ENCODE measurements around the gene CADPS2.

Gene CADPS2

GRCh38 chr7:122766593-122766992 lies 119.7 kb downstream of the CADPS2 start:
- DNase-seq: no peak

GRCh38 chr7:122764902-122765301 lies 121.4 kb downstream of the CADPS2 start:
- no peak for DNase-seq

DNA sequence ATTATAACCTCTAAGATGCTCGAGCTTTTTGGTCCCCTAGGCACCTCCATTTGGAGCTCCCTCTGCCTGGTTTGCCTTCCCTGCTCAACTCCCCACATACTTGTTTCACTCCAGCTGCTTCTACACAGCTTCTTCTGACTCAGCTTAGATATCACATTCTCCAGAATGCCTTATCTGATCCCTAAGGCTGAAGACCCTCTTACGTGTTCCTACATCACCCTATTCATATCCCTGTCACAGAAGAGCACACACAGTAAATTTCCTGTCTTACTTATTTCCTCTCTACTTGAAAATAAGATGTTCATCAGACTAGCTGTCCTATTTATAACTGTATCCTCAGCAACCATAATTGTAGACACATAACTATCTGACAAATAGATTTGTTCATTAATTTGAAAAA lies 122.2 kb downstream of the CADPS2 start:
- no peak for DNase-seq

GRCh38 chr7:122762071-122762470 lies 124.2 kb downstream of the CADPS2 start:
- no peak for DNase-seq

- no peak for DNase-seq
Observed at GRCh38 chr7:122758501-122758900, 127.8 kb downstream of the CADPS2 start.

DNA sequence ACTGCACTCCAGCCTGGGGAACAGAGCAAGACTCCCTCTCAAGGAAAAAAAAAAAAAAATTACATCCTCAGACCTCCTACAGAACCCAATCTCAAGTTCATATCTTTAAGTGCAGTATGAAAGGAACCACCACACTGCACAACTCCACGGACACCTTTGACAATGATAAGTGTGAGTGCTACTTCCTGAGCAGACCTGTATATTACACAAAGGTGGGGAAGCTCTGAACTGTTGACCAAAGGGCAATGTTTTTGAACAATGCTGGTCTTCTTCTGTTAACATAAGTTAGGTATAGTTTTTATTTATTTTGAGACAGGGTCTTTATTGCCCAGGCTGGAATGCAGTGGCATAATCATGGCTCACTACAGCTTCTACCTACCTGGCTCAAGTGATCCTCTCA lies 129.4 kb downstream of the CADPS2 start:
- no peak for DNase-seq

DNA sequence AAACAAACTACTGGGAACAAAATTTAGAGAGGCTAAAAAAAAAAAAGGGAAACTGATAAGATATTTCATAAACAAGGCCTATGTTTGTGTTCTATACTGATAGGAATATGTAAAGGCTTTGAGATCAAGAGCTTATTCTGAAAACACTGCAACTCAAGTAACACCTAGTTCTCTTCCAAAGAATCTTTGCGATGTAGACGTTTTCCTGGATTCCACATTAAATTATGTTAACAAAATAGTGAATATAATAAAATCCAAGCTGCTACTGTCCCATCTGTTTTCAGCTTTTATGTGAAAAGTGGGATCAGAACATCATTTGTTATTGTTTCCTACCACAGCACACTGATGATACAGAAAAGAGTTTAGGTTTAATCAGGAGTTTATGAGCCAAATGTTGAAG lies 130.6 kb downstream of the CADPS2 start:
- no peak for DNase-seq

- no peak for DNase-seq
Observed at GRCh38 chr7:122752583-122752982, 133.7 kb downstream of the CADPS2 start.

DNA sequence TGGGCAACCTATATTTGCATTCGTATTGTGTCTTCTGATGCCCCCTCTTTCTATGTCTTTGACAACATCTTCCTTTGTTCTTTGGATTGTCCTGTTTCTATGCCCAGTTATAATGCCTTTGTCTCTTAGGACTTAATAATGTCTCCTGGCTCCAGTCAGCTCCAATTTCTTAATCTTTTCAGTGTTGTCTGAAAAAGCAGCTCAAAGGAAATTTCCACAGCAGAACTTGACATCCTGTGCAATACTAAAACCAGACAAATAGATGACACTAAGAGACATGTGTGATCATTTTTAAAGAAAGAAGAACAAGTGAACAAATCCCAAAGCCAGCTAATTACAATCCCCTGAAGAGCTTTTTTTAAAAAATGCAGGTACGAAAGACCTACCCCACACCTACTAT lies 135.9 kb downstream of the CADPS2 start:
- DNase-seq: no peak

GRCh38 chr7:122748195-122748594 lies 138.1 kb downstream of the CADPS2 start:
- no peak for DNase-seq

- no peak for DNase-seq
Observed at GRCh38 chr7:122746948-122747347, 139.3 kb downstream of the CADPS2 start.

DNA sequence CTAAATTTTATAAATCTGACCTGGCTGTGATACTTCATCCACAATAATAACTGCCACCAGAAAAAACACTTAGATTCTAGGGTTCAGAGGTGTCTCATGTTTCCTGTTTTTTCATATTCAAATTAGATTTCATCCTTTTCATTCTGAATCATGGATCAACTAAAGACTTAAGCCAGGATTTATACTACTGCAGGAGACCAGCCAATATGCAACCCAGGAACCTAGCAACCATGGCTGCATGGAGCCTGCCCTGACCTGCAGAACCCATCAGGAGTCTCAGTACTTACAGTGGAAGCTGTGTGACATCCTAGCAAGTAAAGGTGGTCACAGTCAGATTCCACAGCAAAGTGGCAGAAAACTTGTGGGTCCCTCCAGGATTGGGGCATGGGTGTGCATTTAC lies 143.0 kb downstream of the CADPS2 start:
- DNase-seq: no peak

DNA sequence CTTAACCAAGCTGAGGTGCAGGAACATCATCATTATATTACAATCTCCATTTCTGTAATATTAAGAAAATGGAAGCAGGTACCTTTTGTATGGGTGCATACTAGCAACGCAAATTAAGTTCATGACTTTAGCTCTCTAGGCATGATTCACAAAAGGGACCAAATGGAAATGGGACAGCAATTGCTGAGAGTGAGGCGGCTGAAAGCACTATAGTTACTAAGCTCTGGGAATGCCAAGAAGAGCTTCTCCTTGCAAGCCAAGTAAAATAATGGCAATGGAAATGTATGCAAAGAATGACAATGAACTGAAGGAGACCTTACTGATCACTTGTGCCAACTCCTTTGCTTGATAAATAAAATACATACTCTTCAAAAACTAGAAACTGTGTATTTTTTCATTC lies 147.3 kb downstream of the CADPS2 start:
- no peak for DNase-seq

DNA sequence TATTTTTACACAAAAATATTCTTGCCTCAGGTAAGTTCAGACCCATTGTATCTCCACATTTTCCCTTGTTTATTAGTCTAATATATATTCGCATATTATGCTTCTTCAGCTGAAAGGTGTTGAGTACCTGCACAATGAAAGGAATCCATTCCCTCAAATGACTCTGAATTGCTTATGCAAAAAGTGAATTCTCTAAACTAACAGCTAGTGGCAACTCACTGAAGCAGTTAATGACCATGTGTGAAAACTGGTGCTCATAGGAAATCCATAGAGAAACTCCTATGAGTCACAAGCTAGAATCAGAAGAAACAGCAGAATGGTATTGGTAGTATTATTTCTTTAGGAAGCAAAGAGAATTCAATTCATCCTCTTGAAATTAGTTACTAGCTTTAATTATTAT lies 150.1 kb downstream of the CADPS2 start:
- DNase-seq: no peak

DNA sequence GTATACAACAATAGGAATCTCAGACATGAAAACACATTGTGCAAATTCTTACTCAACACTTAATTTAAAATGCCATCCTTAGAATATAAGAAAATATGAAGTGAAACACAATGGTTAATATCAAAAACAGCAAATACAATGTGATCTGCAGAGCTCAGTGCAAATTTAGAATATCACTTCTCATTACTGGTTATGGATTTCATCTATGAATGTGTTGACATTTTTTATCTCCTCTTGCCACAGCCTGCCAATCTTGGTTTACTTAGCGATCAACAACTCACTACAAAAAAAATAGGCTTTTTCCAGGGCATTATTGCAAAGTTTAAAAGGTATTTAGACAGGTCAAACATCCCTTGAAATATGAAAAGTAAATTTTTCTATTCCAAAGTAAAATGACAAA lies 158.5 kb downstream of the CADPS2 start:
- no peak for DNase-seq

GRCh38 chr7:122727354-122727753 lies 158.9 kb downstream of the CADPS2 start:
- DNase-seq: no peak

GRCh38 chr7:122726881-122727280 lies 159.4 kb downstream of the CADPS2 start:
- no peak for DNase-seq

GRCh38 chr7:122724366-122724765 lies 161.9 kb downstream of the CADPS2 start:
- no peak for DNase-seq

GRCh38 chr7:122719010-122719578 lies 167.2 kb downstream of the CADPS2 start:
- DNase-seq: no peak

DNA sequence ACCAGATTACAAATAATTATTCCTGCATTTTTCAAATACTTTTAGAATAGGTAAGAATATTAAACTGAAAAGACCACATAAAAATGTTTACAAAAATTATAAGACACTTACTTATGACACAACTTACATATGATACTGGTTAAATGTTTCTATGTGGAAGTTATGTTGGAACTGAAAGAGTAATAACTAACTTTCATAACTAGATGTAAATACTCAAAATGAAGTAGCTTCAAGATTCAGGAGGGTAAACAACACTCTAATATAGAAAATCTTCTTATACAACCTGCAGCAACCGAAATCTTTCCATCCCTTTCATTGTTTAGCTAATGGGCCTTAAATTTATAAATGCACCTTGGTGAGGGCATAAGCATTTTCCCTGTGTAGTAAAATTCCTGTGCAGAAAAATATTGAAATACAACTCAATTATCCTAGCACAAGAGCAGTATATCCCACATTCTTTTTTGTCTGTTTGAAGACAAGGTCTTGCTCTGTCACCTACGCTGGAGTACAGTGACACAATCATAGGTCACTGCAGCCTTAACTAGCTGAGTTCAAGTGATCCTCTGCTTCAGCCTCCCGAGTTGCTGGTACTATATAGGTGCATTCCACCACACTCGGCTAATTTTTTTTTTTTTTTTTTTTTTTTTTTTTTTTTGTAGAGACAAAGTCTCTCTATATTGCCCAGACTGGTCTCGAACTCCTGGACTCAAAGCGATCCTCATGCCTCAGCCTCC lies 168.7 kb downstream of the CADPS2 start:
- DNase-seq: no peak

- no peak for DNase-seq
Observed at GRCh38 chr7:122715183-122715582, 171.1 kb downstream of the CADPS2 start.

- DNase-seq: no peak
Observed at GRCh38 chr7:122710916-122711315, 175.3 kb downstream of the CADPS2 start.

GRCh38 chr7:122709930-122710646 lies 176.2 kb downstream of the CADPS2 start:
- DNase-seq: no peak

DNA sequence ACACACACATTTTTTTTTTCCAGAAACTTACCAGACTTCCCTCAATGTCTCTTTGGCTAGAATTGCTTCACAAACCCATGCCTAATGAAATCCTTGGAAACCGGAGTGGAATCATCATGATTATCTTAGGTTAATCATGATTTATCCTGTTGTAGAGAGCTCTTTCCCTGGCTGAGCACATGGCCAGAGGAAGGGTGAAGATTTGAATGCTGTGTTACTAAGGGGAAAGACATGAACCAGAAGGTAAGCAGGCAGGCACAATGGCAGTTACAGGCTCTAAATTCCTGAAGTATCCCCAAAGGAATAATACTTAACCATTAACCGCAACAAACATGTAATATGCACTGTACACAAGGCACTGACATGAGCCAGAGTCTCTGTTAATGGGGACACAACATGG lies 179.4 kb downstream of the CADPS2 start:
- DNase-seq: no peak

Measured in activated naive CD4-positive, alpha-beta T cell treated with Interleukin-2 at 50 U/mL for 16 hours (primary cell).